Measurements from ENCODE around the gene HMCN1. TPM values are rescaled to one million over a fixed set of nuclear protein-coding genes. Genes with fewer than 3 reads are reported as not detected.

The HMCN1 gene
- total RNA-seq, 4 donors from 2014 or later = 53.0 to 87.9 (median 76.8) TPM

GRCh38 chr1:185716095-185716494 is 18.1 kb upstream of the HMCN1 start:
- H3K36me3 ChIP-seq = no peaks in the 10 kb centered on the region
- WGBS = 78% methylated on average over 3 of the region's 3 CpGs
- intact Hi-C loops (cut with DNase I) = no loop called here
- no peak overlapping the region for H3K4me3 ChIP-seq
- no peaks in the 10 kb centered on the region for H3K9me3 ChIP-seq
- no peaks in the 10 kb centered on the region for H3K27me3 ChIP-seq
- TF ChIP-seq POLR2A (IDR thresholded peaks at IDR 0.05; ENCODE audit: low read depth) (no peak), CTCF (IDR thresholded peaks at IDR 0.05) (no peak), EP300 (IDR thresholded peaks at IDR 0.05) (no peak), POLR2AphosphoS5 (IDR thresholded peaks at IDR 0.05) (no peak)
- no peak overlapping the region for H3K27ac ChIP-seq (replicated peaks in 1 of 4)
- no peak for DNase-seq (ENCODE audit: extremely low spot score)
- H3K4me1 ChIP-seq = peaks cover 0 to 15% (median 9%) of the 10 kb centered on the region in 4 donors

GRCh38 chr1:185719021-185719420 is 15.2 kb upstream of the HMCN1 start:
- DNase-seq (ENCODE audit: extremely low spot score) = no peak
- H3K27ac ChIP-seq (replicated peaks in 1 of 4) = no peak overlapping the region
- 44% methylated on average over 4 of the region's 4 CpGs for WGBS
- H3K36me3 ChIP-seq = no peaks in the 10 kb centered on the region
- intact Hi-C loops (cut with DNase I) = no loop called here
- H3K27me3 ChIP-seq = no peaks in the 10 kb centered on the region
- no peaks in the 10 kb centered on the region for H3K9me3 ChIP-seq
- no peak overlapping the region for H3K4me3 ChIP-seq
- TF ChIP-seq POLR2AphosphoS5 (IDR thresholded peaks at IDR 0.05) = no peak
- TF ChIP-seq CTCF (IDR thresholded peaks at IDR 0.05) = peak in 1 of 3 experiments; percentile 4
- TF ChIP-seq POLR2A (IDR thresholded peaks at IDR 0.05; ENCODE audit: low read depth) = no peak
- TF ChIP-seq EP300 (IDR thresholded peaks at IDR 0.05) = no peak
- peaks cover 0 to 19% (median 14%) of the 10 kb centered on the region in 4 donors for H3K4me1 ChIP-seq

DNA sequence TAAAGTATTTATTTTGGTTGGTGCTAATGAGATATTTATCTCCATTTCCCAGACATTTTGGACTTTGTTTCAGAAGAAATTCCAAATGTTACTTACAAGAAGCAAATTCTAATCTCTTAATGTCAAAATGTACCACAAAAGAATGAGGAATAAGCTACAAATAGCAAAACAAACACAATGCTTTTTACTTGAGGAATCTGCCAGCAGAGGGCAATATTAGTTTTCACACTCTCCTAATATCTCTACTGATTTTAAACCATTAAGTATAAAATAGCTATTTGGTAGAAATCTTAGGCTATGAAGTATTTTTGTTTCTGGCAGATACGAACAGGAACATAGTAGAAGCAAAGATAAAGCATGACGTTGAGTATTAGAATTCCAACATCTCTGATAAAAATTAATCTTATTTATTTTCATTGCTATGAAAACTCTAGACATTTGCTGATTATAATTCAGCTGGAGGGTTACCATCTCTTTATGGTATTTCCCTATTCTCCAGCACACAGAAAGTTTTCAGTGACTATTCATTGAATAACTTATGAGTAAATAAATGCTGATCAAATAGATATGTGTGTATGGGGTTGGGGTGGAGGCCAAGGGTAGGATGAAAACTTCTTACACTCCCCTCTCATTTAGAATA is 13.4 kb upstream of the HMCN1 start:
- H3K27ac ChIP-seq (replicated peaks in 1 of 4) = no peak overlapping the region
- intact Hi-C loops (cut with DNase I) = loop anchor here (5.0 kb wide), 1 partner anchor 492 kb away; no protein-coding TSS in a partner anchor

DNA sequence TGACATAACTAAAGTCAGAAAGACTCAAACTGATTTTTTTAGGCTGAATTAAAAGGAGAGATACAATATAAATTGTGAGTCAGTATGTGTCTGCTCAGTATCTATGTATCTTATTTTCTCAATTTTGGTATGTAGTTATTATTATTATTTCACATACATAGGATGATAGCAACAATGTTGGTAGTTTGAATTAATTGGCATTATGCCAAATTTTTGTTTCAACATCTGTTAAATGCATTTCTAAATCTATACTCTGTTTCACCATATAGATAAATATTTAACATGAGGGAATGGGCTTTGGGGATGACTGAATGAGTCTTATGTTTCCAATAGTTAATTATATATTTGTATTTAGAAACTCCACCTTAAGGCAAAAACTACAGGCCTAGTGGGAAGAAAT is 12.6 kb upstream of the HMCN1 start:
- no peak for DNase-seq (ENCODE audit: extremely low spot score)
- TF ChIP-seq POLR2A (IDR thresholded peaks at IDR 0.05; ENCODE audit: low read depth) = no peak
- no peak for TF ChIP-seq EP300 (IDR thresholded peaks at IDR 0.05)
- TF ChIP-seq POLR2AphosphoS5 (IDR thresholded peaks at IDR 0.05) = no peak
- TF ChIP-seq CTCF (IDR thresholded peaks at IDR 0.05) = no peak
- H3K4me1 ChIP-seq = peaks cover 0 to 19% (median 14%) of the 10 kb centered on the region in 4 donors
- no peaks in the 10 kb centered on the region for H3K36me3 ChIP-seq
- no peaks in the 10 kb centered on the region for H3K9me3 ChIP-seq
- intact Hi-C loops (cut with DNase I) = loop anchor here (5.0 kb wide), 1 partner anchor 491 kb away; no protein-coding TSS in a partner anchor
- H3K4me3 ChIP-seq = no peak overlapping the region
- no peaks in the 10 kb centered on the region for H3K27me3 ChIP-seq
- no peak overlapping the region for H3K27ac ChIP-seq (replicated peaks in 1 of 4)

More for the DNA sequence above, 13.4 kb upstream of the HMCN1 start:
- H3K36me3 ChIP-seq = no peaks in the 10 kb centered on the region
- H3K4me3 ChIP-seq = no peak overlapping the region
- TF ChIP-seq POLR2AphosphoS5 (IDR thresholded peaks at IDR 0.05) (no peak), EP300 (IDR thresholded peaks at IDR 0.05) (no peak), POLR2A (IDR thresholded peaks at IDR 0.05; ENCODE audit: low read depth) (no peak), CTCF (IDR thresholded peaks at IDR 0.05) (peak; percentile 69 to 76 (median 73))
- no peak for DNase-seq (ENCODE audit: extremely low spot score)
- no peaks in the 10 kb centered on the region for H3K9me3 ChIP-seq
- WGBS = 10% methylated on average over 2 of the region's 2 CpGs
- no peaks in the 10 kb centered on the region for H3K27me3 ChIP-seq
- H3K4me1 ChIP-seq = peaks cover 0 to 19% (median 14%) of the 10 kb centered on the region in 4 donors

Data from esophagus muscularis mucosa (tissue), 4 donors.